Medulla oblongata (tissue), 1 donor: ENCODE results near the gene KCNJ4.

Source experiments
- DNase-seq: peaks from one replicate; pipeline ENCODE4 v3.0.0-alpha.2; 2015; ENCODE audit errors: extremely low spot score

The KCNJ4 gene

GRCh38 chr22:38455076-38455529, at the start of gene KCNJ4:
TSS of gene KCNJ4 (minus strand) at chr22:38455199. CDS start at chr22:38428132, 27,067 bp downstream.
- no peak for DNase-seq

GRCh38 chr22:38503021-38503420, 48.0 kb upstream of the KCNJ4 start:
- no peak for DNase-seq

- no peak for DNase-seq
Observed at GRCh38 chr22:38501797-38502672, 47.0 kb upstream of the KCNJ4 start.

- DNase-seq: no peak
Observed at GRCh38 chr22:38497869-38498268, 42.9 kb upstream of the KCNJ4 start.

GRCh38 chr22:38494939-38495338, 39.9 kb upstream of the KCNJ4 start:
- DNase-seq: no peak

- no peak for DNase-seq
Observed at GRCh38 chr22:38494498-38494897, 39.5 kb upstream of the KCNJ4 start.

- no peak for DNase-seq
Observed at GRCh38 chr22:38491707-38492348, 36.8 kb upstream of the KCNJ4 start.

GRCh38 chr22:38490915-38491314, 35.9 kb upstream of the KCNJ4 start:
- DNase-seq: peak; percentile 79

GRCh38 chr22:38490475-38490874, 35.5 kb upstream of the KCNJ4 start:
- no peak for DNase-seq

GRCh38 chr22:38489561-38490145, 34.7 kb upstream of the KCNJ4 start:
- DNase-seq: no peak

GRCh38 chr22:38489142-38489541, 34.1 kb upstream of the KCNJ4 start:
- no peak for DNase-seq

GRCh38 chr22:38487946-38488345, 32.9 kb upstream of the KCNJ4 start:
- no peak for DNase-seq

GRCh38 chr22:38485783-38486182, 30.8 kb upstream of the KCNJ4 start:
- DNase-seq: no peak

- DNase-seq: no peak
Observed at GRCh38 chr22:38484244-38484643, 29.2 kb upstream of the KCNJ4 start.

GRCh38 chr22:38482662-38483308, 27.8 kb upstream of the KCNJ4 start:
- no peak for DNase-seq

- DNase-seq: no peak
Observed at GRCh38 chr22:38481871-38482332, 26.9 kb upstream of the KCNJ4 start.

GRCh38 chr22:38481162-38481870, 26.3 kb upstream of the KCNJ4 start:
- no peak for DNase-seq

GRCh38 chr22:38479096-38479837, 24.3 kb upstream of the KCNJ4 start:
- no peak for DNase-seq

GRCh38 chr22:38477585-38477984, 22.6 kb upstream of the KCNJ4 start:
- DNase-seq: no peak

GRCh38 chr22:38474003-38474607, 19.1 kb upstream of the KCNJ4 start:
- no peak for DNase-seq
